Fibroblast of mammary gland (primary cell): ENCODE results near the gene EPHA3.

Source experiments
- DNase-seq: peaks from one replicate; pipeline ENCODE4 v3.0.0-alpha.2; 2010; ENCODE audit warnings: low read depth
- H3K4me3 ChIP-seq: 2 replicates; pipeline ENCODE4 v1.5.1; 2011; ENCODE audit warnings: low read depth, mild to moderate bottlenecking, low read length, moderate library complexity; ENCODE audit not compliant: control insufficient read depth
- CTCF ChIP-seq: conservative IDR thresholded peaks from 2 replicates; pipeline ENCODE4 v1.5.1; 2011; ENCODE audit warnings: low read depth, low read length, inconsistent platforms; ENCODE audit not compliant: control insufficient read depth, insufficient read depth

Gene EPHA3

GRCh38 chr3:89180334-89180733, 72.9 kb downstream of the EPHA3 start:
- DNase-seq, result no peak
- H3K4me3 ChIP-seq, result no peak overlapping the region
- TF ChIP-seq CTCF, result no peak

- DNase-seq, result no peak
- TF ChIP-seq CTCF, result no peak
- no peak overlapping the region for H3K4me3 ChIP-seq
Observed at GRCh38 chr3:89182056-89182455, 74.6 kb downstream of the EPHA3 start.

- no peak overlapping the region for H3K4me3 ChIP-seq
- DNase-seq, result no peak
- TF ChIP-seq CTCF, result no peak
Observed at GRCh38 chr3:89184151-89184995, 77.0 kb downstream of the EPHA3 start.

GRCh38 chr3:89186456-89186855, 79.0 kb downstream of the EPHA3 start:
- no peak for TF ChIP-seq CTCF
- DNase-seq, result no peak
- no peak overlapping the region for H3K4me3 ChIP-seq

- TF ChIP-seq CTCF, result no peak
- H3K4me3 ChIP-seq, result no peak overlapping the region
- no peak for DNase-seq
Observed at GRCh38 chr3:89198591-89198990, 91.2 kb downstream of the EPHA3 start.

GRCh38 chr3:89212619-89213018, 105.2 kb downstream of the EPHA3 start:
- TF ChIP-seq CTCF, result no peak
- H3K4me3 ChIP-seq, result no peak overlapping the region
- no peak for DNase-seq

GRCh38 chr3:89216016-89216739, 108.8 kb downstream of the EPHA3 start:
- no peak for TF ChIP-seq CTCF
- DNase-seq, result no peak
- no peak overlapping the region for H3K4me3 ChIP-seq
